Muscle of back (tissue), 11 donors: Measurements from ENCODE around the gene SLC35D1. TPM values are rescaled to one million over a fixed set of nuclear protein-coding genes. Genes with fewer than 3 reads are reported as not detected.

Experiments
- DNase-seq, 3 donors: peaks; one replicate each; pipeline versions ENCODE4 v3.0.0 to v3.0.0-alpha.2; 2013
- polyA plus RNA-seq, 10 donors: library from polyadenylated mRNA; unstranded; fragments of 120-200 nt; gene quantifications; one replicate each; pipeline ENCODE4 v1.2.1, GENCODE V29; 2013; ENCODE audit not compliant: insufficient read length in 10 of 10

Gene SLC35D1
- polyA plus RNA-seq, 10 donors = 5.7 to 9.3 (median 7.9) TPM

GRCh38 chr1:67051196-67051595 lies 2.8 kb downstream of the SLC35D1 start:
- no peak for DNase-seq

- no peak for DNase-seq
Observed at GRCh38 chr1:67044631-67045270, 9.2 kb downstream of the SLC35D1 start.

- DNase-seq = no peak
Observed at GRCh38 chr1:67043366-67043765, 10.6 kb downstream of the SLC35D1 start.

GRCh38 chr1:67041841-67042503 lies 12.0 kb downstream of the SLC35D1 start:
- no peak for DNase-seq

DNA sequence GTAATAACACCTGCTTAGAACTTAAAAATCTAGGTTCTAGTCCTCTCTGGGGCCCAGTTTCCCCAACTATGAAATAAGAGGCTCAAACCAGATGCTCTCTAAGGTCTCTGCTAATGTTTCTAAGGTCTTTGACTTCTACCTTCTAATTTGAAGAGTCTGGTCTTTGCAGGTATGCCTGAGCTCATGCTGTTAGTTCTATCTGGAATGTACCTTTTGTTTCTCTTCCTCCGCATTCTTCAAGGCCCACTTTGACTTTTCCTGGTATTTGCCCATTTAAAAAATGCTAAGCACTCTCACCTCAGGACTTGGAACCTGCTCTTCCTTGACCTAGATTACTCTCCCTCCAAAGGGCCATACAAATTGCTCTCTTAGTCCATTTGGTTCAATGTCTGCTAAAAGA lies 13.5 kb downstream of the SLC35D1 start:
- no peak for DNase-seq

- DNase-seq = no peak
Observed at GRCh38 chr1:67031859-67032247, 22.1 kb downstream of the SLC35D1 start.

- peak in 1 of 3 donors; percentile 36 for DNase-seq
Observed at GRCh38 chr1:67031121-67031858, 22.7 kb downstream of the SLC35D1 start.

- no peak for DNase-seq
Observed at GRCh38 chr1:67029472-67029871, 24.5 kb downstream of the SLC35D1 start.

GRCh38 chr1:67020765-67021164 lies 33.2 kb downstream of the SLC35D1 start:
- no peak for DNase-seq

DNA sequence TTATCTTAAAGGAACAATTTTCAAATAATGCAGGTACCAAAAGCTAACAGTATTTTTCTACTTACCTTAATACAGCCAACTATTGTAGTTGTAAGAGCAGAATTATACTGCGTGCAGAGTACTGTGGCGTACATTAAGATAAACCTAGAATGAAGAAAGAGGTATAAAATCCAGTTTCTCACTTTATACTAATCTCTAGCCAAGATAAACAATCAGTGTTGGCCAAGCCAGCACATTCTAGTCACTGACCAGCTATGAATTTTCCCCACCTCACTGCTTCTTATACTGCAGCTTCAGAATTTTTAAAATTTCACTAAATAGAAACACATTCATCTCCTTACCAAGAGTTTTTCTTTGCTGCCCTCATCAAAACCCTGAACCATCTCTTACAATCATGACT lies 33.6 kb downstream of the SLC35D1 start:
- DNase-seq = no peak

DNA sequence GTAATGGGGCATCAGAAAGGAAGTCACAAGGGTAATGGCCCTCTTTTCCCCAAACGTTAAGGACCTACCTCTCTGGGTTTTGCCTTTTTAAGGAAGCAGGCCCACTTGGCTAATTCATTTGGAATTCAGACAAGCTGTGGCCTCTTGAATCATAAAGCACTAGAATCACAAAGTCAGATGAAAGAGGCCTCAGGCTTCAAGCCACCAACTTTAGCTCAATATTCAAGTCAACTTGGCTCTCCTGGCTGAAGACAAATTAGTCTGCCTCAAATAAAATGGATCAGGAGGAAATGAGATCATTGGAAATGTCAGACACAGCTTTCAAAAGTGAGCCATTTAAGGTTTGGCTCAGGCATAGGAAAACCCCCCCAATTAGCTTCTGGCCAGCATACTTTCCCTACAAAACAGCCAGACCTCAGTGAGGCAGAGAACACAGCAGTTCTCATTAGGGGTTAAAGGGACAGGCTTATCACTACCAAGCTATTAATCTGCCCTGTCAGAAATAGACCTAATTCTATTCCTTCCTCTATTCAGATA lies 34.3 kb downstream of the SLC35D1 start:
- DNase-seq = peak; percentile 68 to 71 (median 69)

- DNase-seq = no peak
Observed at GRCh38 chr1:67019121-67019520, 34.8 kb downstream of the SLC35D1 start.

DNA sequence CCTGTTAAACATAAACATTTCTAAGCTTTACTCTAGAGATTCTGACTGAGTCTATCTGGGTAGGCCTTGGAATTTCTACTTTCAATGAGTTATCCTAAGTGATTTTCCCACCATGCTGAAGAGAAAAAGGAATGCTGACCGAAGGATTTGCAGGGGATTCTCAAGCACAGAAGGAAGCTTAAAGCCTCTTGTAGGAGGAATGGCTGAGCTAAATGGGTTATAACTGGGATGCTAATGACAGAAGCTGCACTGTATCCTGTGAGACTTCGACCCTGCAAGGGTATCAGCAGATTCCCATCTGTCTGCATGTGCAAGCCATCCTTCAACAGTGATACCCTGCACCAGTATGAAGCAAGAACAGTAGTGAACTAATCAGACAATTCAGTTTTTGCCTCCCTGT lies 35.4 kb downstream of the SLC35D1 start:
- DNase-seq = no peak

- no peak for DNase-seq
Observed at GRCh38 chr1:67013573-67013972, 40.4 kb downstream of the SLC35D1 start.

- DNase-seq = no peak
Observed at GRCh38 chr1:67009792-67010191, 44.2 kb downstream of the SLC35D1 start.

- DNase-seq = no peak
Observed at GRCh38 chr1:67005068-67005467, 48.9 kb downstream of the SLC35D1 start.

- no peak for DNase-seq
Observed at GRCh38 chr1:67004176-67004575, 49.8 kb downstream of the SLC35D1 start.

DNA sequence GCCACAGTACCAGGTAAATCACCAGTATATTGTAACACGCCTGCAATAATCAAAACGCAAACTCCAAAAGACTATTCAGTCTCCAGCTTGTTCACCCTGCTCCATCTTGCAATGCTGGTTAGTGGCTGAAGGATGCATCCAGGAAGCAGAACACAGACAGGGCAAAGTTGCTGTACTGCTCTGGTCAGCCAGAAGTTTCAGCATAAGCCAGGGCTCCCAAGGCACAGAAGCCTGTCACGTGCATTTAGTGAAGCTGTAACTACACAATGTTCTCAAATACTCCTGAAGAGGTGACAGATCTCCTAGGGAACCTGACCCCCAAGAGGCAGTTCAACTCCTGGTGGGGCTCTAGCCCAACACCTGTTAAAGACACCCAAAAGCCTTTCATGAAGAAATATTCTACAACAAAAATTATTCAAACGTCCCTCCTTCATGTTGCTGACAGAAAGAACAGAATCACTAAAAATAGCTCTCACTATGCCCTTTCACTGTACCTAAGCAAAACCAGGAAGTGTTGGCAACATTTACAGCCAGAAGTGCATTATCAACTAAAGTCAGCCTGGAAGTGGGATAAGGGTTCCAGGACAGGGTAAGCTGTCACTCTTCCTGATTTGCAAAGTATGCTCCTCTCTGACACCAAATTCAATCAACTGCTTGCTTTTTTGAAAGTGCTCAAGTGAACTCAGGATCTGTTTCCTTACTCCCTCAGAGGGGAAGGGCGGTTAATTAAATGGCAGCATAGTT lies 52.1 kb downstream of the SLC35D1 start:
- DNase-seq = no peak

GRCh38 chr1:66999640-67000400 lies 54.1 kb downstream of the SLC35D1 start:
- no peak for DNase-seq

- DNase-seq = no peak
Observed at GRCh38 chr1:66998972-66999371, 55.0 kb downstream of the SLC35D1 start.

DNA sequence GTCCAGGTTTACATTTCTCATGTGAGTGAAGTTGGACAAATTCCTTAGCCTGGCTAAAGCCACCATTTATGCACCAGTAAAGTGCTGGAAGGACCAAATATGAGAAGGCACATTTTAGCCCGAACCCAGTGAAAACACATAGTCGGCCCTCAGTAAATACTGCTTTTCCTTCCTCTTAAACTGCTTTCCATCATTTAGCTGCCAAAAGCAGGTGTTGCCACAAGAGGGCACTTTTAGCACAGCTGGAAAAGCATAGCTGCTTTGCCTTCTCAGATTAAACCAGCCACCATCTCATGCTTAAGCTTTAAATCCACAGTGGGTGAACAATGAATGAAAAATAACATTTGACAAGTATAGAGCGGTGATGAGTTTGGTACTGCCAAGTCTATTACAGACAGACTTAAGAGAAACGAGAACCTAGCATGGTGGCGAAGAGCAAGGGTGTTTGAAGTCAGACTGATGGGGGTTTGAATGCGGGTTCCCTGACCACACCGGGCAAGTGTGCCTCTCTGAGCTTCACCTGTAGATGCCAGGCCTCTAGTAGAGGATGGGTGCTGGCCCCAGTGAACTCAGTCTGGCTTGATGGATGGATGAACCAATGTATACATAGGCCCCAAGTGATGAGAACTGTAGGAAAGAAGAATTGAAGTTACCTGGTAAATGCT lies 57.8 kb downstream of the SLC35D1 start:
- peak; percentile 41 to 74 (median 56) for DNase-seq
